NCI-H1694 (cell line): ENCODE results near the gene MMS19.
"Not testable (repeated sequence)": the region's sequence is repeated elsewhere in the genome, so short reads cannot be mapped to it uniquely, and the experiment has no call there.

Source experiments
- DNase-seq: peaks from one replicate; lab custom pipeline; 2025; lab: John Stamatoyannopoulos, UW

Gene MMS19

GRCh38 chr10:97503406-97503805 lies 5.2 kb upstream of the MMS19 start:
- DNase-seq, result no peak

GRCh38 chr10:97502916-97503315 lies 4.7 kb upstream of the MMS19 start:
- no peak for DNase-seq

GRCh38 chr10:97500297-97500575 lies 2.0 kb upstream of the MMS19 start:
- DNase-seq, result no peak

- DNase-seq, result no peak
Observed at GRCh38 chr10:97499561-97500296, 1.5 kb upstream of the MMS19 start.

GRCh38 chr10:97498841-97499560 lies 779 bp upstream of the MMS19 start, which contains the start of gene UBTD1:
UBTD1 (plus strand) TSS chr10:97498924; CDS start chr10:97499204, 280 bp downstream.
- DNase-seq, result no peak

- DNase-seq, result peak; percentile 30
Observed at GRCh38 chr10:97497572-97498075, 598 bp downstream of the MMS19 start.

GRCh38 chr10:97494863-97495506 lies 3.2 kb downstream of the MMS19 start:
- no peak for DNase-seq

- DNase-seq, result no peak
Observed at GRCh38 chr10:97494151-97494550, 4.1 kb downstream of the MMS19 start.

GRCh38 chr10:97490592-97490991 lies 7.6 kb downstream of the MMS19 start:
- DNase-seq, result peak; percentile 8

- no peak for DNase-seq
Observed at GRCh38 chr10:97485647-97486281, 12.5 kb downstream of the MMS19 start.

- no peak for DNase-seq
Observed at GRCh38 chr10:97483921-97484320, 14.3 kb downstream of the MMS19 start.

GRCh38 chr10:97483506-97483905 lies 14.7 kb downstream of the MMS19 start:
- DNase-seq, result no peak

GRCh38 chr10:97482381-97482780 lies 15.8 kb downstream of the MMS19 start:
- no peak for DNase-seq

- DNase-seq, result no peak
Observed at GRCh38 chr10:97481071-97481470, 17.2 kb downstream of the MMS19 start.

- no peak for DNase-seq
Observed at GRCh38 chr10:97479939-97480338, 18.3 kb downstream of the MMS19 start.

GRCh38 chr10:97479410-97479809 lies 18.8 kb downstream of the MMS19 start:
- DNase-seq, result not testable (repeated sequence)

- no peak for DNase-seq
Observed at GRCh38 chr10:97475936-97476594, 22.2 kb downstream of the MMS19 start.

GRCh38 chr10:97474918-97475317 lies 23.3 kb downstream of the MMS19 start:
- no peak for DNase-seq

GRCh38 chr10:97468781-97469180 lies 29.4 kb downstream of the MMS19 start:
- not testable (repeated sequence) for DNase-seq

GRCh38 chr10:97468162-97468561 lies 30.1 kb downstream of the MMS19 start:
- DNase-seq, result no peak

GRCh38 chr10:97466755-97467154 lies 31.5 kb downstream of the MMS19 start:
- no peak for DNase-seq

GRCh38 chr10:97465982-97466381 lies 32.2 kb downstream of the MMS19 start:
- DNase-seq, result no peak
